H1 (cell line): Measurements from ENCODE around the gene TMEM179B. TPM values are rescaled to one million over a fixed set of nuclear protein-coding genes. Genes with fewer than 3 reads are reported as not detected.

Experiments
- POU5F1 ChIP-seq: IDR thresholded peaks from 2 replicates; pipeline ENCODE4 v1.6.1; 2011; ENCODE audit warnings: low read depth, mild to moderate bottlenecking, low read length, moderate library complexity
- polyA plus RNA-seq, 7 experiments: library from polyadenylated mRNA; depleted of rRNA in 3 of 7; stranded (reverse) in 5 of 7; unstranded in 2 of 7; fragments of >200 nt in 5 of 7; fragments of 200-250 nt in 2 of 7; gene quantifications; 1 replicate in 5 of 7; 2 replicates in 1 of 7; 4 replicates in 1 of 7; pipeline versions ENCODE4 v1.2.1 to v1.2.3, GENCODE V29; 2011 to 2013; ENCODE audit warnings: missing spikeins in 2 of 7, mixed read lengths in 2 of 7
- total RNA-seq: library from RNA; stranded (reverse); fragmentation: NEBNext Ultra II Directional; extraction: Animal tissue kit (Norgen Biotek cat#: 25700); gene quantifications from 2 replicates; pipeline ENCODE4 v1.2.1, GENCODE V29; 2021

Gene TMEM179B
- total and polyA plus RNA-seq, 2 of the 8 experiments (the other 6 are each of a cell fraction or from before 2014, with no cell fraction given) = 18.6 to 62.2 TPM

DNA sequence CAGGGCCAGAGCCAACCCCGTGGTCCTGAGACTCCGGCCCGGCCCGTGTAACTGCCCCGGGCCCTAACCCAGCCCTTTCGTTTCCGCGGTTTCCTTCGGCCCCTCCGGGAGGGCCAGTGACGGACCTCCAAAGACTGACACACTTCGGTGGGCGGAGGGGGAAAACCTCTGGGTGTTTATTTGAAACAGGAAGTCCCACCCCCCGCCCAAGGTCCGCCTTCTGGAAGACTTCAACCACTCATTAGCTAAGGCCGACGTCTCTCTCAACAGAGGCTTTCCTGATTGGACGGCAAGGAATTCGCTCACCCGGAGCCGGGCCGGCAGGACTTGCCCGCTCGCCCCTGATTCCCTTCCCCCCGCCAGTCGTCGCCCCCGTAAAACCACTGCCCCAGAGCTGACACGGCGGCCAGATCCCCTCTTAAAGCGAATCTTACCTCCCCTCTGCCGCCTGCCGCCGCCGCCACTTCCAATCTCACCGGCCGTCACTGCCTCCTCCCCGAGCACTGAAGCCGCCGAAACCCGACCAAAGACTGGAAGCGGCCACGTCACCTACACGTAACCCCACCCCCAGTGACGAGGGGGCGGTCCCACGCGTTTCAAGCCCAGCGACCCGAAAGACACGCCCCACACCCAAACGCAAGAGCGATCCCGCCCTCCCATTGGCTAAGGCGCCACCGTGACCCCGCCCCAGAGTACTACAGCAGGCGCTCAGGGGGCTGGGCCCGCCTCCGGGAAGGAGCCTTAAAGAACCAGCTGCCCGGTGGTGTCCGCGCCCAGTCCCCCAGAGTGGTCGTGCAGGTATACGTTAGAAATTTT is 44.5 kb downstream of the TMEM179B start, which contains the start of gene STX5 (continued):
- no peak for TF ChIP-seq POU5F1
